HG02938 (cell line): ENCODE data around the gene ZG16.
"Not testable (repeated sequence)": the region's sequence is repeated elsewhere in the genome, so short reads cannot be mapped to it uniquely, and the experiment has no call there.

Experiments used
- ATAC-seq: cut with Tn5 transposase; IDR thresholded peaks from one replicate; pipeline ENCODE4 v1.9.1; 2021; ENCODE audit warnings: mild to moderate bottlenecking, moderate library complexity; ENCODE audit not compliant: unreplicated experiment

Gene ZG16

GRCh38 chr16:29747947-29748759 is 29.9 kb upstream of the ZG16 start:
- ATAC-seq: no peak

GRCh38 chr16:29748760-29749149 is 29.3 kb upstream of the ZG16 start:
- ATAC-seq: not testable (repeated sequence)

- ATAC-seq: no peak
Measured at GRCh38 chr16:29753516-29753915, 24.5 kb upstream of the ZG16 start.

GRCh38 chr16:29756654-29757053 is 21.4 kb upstream of the ZG16 start:
- ATAC-seq: no peak

GRCh38 chr16:29757086-29757485 is 21.0 kb upstream of the ZG16 start:
- not testable (repeated sequence) for ATAC-seq

- no peak for ATAC-seq
Measured at GRCh38 chr16:29757950-29758466, 20.0 kb upstream of the ZG16 start.

GRCh38 chr16:29760567-29761279 is 17.3 kb upstream of the ZG16 start:
- no peak for ATAC-seq

GRCh38 chr16:29761280-29761651 is 16.8 kb upstream of the ZG16 start:
- ATAC-seq: not testable (repeated sequence)

GRCh38 chr16:29761882-29762281 is 16.2 kb upstream of the ZG16 start:
- no peak for ATAC-seq

GRCh38 chr16:29763326-29763725 is 14.7 kb upstream of the ZG16 start:
- no peak for ATAC-seq

GRCh38 chr16:29765167-29766032 is 12.7 kb upstream of the ZG16 start:
- no peak for ATAC-seq

GRCh38 chr16:29766571-29766970 is 11.5 kb upstream of the ZG16 start:
- ATAC-seq: no peak

GRCh38 chr16:29767062-29767461 is 11.0 kb upstream of the ZG16 start:
- ATAC-seq: no peak

GRCh38 chr16:29769507-29769906 is 8.5 kb upstream of the ZG16 start:
- no peak for ATAC-seq

- ATAC-seq: no peak
Measured at GRCh38 chr16:29770250-29770929, 7.7 kb upstream of the ZG16 start.

- ATAC-seq: not testable (repeated sequence)
Measured at GRCh38 chr16:29772330-29772729, 5.7 kb upstream of the ZG16 start.

- ATAC-seq: no peak
Measured at GRCh38 chr16:29774730-29775129, 3.3 kb upstream of the ZG16 start.

GRCh38 chr16:29775742-29776408 is 2.2 kb upstream of the ZG16 start:
- ATAC-seq: no peak

GRCh38 chr16:29779474-29779873 is 1.4 kb downstream of the ZG16 start:
- no peak for ATAC-seq
